MM.1S (cell line): ENCODE measurements around the gene IMMP2L.

Experiments used
- DNase-seq: peaks from one replicate; pipeline ENCODE4 v3.0.0-alpha.2; 2015
- H2AFZ ChIP-seq: fragments of 300-600 bp; sonication (generic); 2 replicates; pipeline ENCODE4 v1.6.0; 2016; ENCODE audit warnings: antibody characterized with exemption, low read length
- H3F3A ChIP-seq: fragments of 300-600 bp; sonication (generic); 2 replicates; pipeline ENCODE4 v1.6.1; 2016; ENCODE audit warnings: mild to moderate bottlenecking, antibody characterized with exemption, low read length, moderate library complexity, mixed read lengths; ENCODE audit not compliant: insufficient read depth
- H3K27ac ChIP-seq: fragments of 300-600 bp; sonication (generic); 2 replicates; pipeline ENCODE4 v1.5.1; 2016; ENCODE audit warnings: mild to moderate bottlenecking, low read length
- H3K27me3 ChIP-seq: fragments of 300-600 bp; sonication (generic); replicated peaks from 2 replicates; pipeline ENCODE4 v1.6.0; 2016; ENCODE audit warnings: low read length; ENCODE audit not compliant: insufficient read depth
- H3K36me3 ChIP-seq: fragments of 300-600 bp; sonication (generic); replicated peaks from 2 replicates; pipeline ENCODE4 v1.6.1; 2016; ENCODE audit warnings: mild to moderate bottlenecking, low read length, mixed read lengths; ENCODE audit not compliant: insufficient read depth
- H3K4me1 ChIP-seq: fragments of 300-600 bp; sonication (generic); 2 replicates; pipeline ENCODE4 v1.6.1; 2016; ENCODE audit warnings: low read length, mixed read lengths
- H3K4me2 ChIP-seq: fragments of 300-600 bp; sonication (generic); 2 replicates; pipeline ENCODE4 v1.6.0; 2016; ENCODE audit warnings: low read depth, low read length
- H3K4me3 ChIP-seq: fragments of 300-600 bp; sonication (generic); 2 replicates; pipeline ENCODE4 v1.5.1; 2016; ENCODE audit warnings: low read length, mixed read lengths
- H3K79me2 ChIP-seq: fragments of 300-600 bp; sonication (generic); 2 replicates; pipeline ENCODE4 v1.6.1; 2016; ENCODE audit warnings: mixed run types, low read length, mixed read lengths
- H3K9ac ChIP-seq: fragments of 300-600 bp; sonication (generic); 2 replicates; pipeline ENCODE4 v1.6.1; 2016; ENCODE audit warnings: low read length, mixed read lengths
- H3K9me2 ChIP-seq: fragments of 300-600 bp; sonication (generic); replicated peaks from 2 replicates; pipeline ENCODE4 v1.6.1; 2016; ENCODE audit warnings: mild to moderate bottlenecking, low read length, mixed read lengths; ENCODE audit not compliant: insufficient read depth
- H3K9me3 ChIP-seq: fragments of 300-600 bp; sonication (generic); replicated peaks from 2 replicates; pipeline ENCODE4 v1.6.1; 2016; ENCODE audit warnings: mild to moderate bottlenecking, low read length, mixed read lengths; ENCODE audit not compliant: insufficient read depth
- H4K20me1 ChIP-seq: fragments of 300-600 bp; sonication (generic); 2 replicates; pipeline ENCODE4 v1.6.1; 2016; ENCODE audit warnings: mild to moderate bottlenecking, low read length, moderate library complexity, mixed read lengths; ENCODE audit not compliant: insufficient read depth
- EZH2 ChIP-seq: fragments of 300-600 bp; sonication (generic); optimal IDR thresholded peaks from 2 replicates; pipeline ENCODE3; 2017; ENCODE audit warnings: low read depth, mild to moderate bottlenecking, antibody characterized with exemption, low read length, mixed read lengths
- EZH2phosphoT487 ChIP-seq: fragments of 300-600 bp; sonication (generic); IDR thresholded peaks from 2 replicates; pipeline ENCODE4 v1.6.1; 2018; ENCODE audit warnings: antibody characterized with exemption, low read length
- TF ChIP-seq, protein P1 (sequence below): fragments of 300-600 bp; sonication (generic); IDR thresholded peaks from 2 replicates; pipeline ENCODE4 v1.5.1; 2016; ENCODE audit warnings: antibody characterized with exemption, low read length, mixed read lengths

Gene IMMP2L

DNA sequence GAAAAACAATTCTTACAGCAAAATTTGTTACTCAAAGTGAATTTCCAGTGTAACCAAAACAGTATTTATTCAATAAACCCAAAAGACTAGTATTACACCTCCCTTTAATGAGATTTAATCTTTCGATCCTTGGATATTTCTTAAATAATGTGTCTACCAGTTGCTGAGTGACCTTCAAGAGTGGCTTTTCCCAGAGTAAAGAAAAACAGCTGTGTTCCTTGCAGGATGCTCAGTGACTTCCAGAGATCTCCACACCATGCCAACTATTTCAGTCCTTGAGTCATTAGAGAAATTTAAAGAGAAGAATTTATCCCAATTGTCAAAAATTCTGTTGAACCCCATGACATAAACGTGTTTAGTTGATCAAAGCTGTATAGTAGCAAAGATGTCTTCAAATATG is 44.0 kb downstream of the IMMP2L start:
- H3K9me2 ChIP-seq: no peaks in the 10 kb centered on the region
- no peak overlapping the region for H3K4me3 ChIP-seq
- H3K36me3 ChIP-seq: no peaks in the 10 kb centered on the region
- no peak overlapping the region for H3K9ac ChIP-seq
- no peak overlapping the region for H3K27ac ChIP-seq
- H3K4me1 ChIP-seq: no peaks in the 10 kb centered on the region
- no peak overlapping the region for H3K4me2 ChIP-seq
- no peaks in the 10 kb centered on the region for H4K20me1 ChIP-seq
- H3K79me2 ChIP-seq: no peaks in the 10 kb centered on the region
- DNase-seq: no peak
- no peaks in the 10 kb centered on the region for H3K27me3 ChIP-seq
- no peaks in the 10 kb centered on the region for H3K9me3 ChIP-seq
- no peaks in the 10 kb centered on the region for H3F3A ChIP-seq
- H2AFZ ChIP-seq: no peak overlapping the region
- TF ChIP-seq, protein P1, sequence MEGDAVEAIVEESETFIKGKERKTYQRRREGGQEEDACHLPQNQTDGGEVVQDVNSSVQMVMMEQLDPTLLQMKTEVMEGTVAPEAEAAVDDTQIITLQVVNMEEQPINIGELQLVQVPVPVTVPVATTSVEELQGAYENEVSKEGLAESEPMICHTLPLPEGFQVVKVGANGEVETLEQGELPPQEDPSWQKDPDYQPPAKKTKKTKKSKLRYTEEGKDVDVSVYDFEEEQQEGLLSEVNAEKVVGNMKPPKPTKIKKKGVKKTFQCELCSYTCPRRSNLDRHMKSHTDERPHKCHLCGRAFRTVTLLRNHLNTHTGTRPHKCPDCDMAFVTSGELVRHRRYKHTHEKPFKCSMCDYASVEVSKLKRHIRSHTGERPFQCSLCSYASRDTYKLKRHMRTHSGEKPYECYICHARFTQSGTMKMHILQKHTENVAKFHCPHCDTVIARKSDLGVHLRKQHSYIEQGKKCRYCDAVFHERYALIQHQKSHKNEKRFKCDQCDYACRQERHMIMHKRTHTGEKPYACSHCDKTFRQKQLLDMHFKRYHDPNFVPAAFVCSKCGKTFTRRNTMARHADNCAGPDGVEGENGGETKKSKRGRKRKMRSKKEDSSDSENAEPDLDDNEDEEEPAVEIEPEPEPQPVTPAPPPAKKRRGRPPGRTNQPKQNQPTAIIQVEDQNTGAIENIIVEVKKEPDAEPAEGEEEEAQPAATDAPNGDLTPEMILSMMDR: no peak
- TF ChIP-seq EZH2phosphoT487: no peak
- TF ChIP-seq EZH2: no peak

- TF ChIP-seq EZH2phosphoT487 (no peak), EZH2 (no peak)
- TF ChIP-seq, protein P1: no peak
- H3K27me3 ChIP-seq: no peaks in the 10 kb centered on the region
- DNase-seq: no peak
These were observed 44.7 kb downstream of the IMMP2L start for GRCh38 chr7:111517549-111517951.

GRCh38 chr7:111516612-111517011 is 45.7 kb downstream of the IMMP2L start:
- Histone ChIP-seq H3K4me2 (no peak overlapping the region), H3K36me3 (no peaks in the 10 kb centered on the region), H2AFZ (no peak overlapping the region), H4K20me1 (no peaks in the 10 kb centered on the region), H3K4me1 (no peaks in the 10 kb centered on the region), H3K9me3 (no peaks in the 10 kb centered on the region), H3K79me2 (no peaks in the 10 kb centered on the region), H3K9ac (no peak overlapping the region), H3K27me3 (no peaks in the 10 kb centered on the region), H3K9me2 (no peaks in the 10 kb centered on the region), H3F3A (no peaks in the 10 kb centered on the region), H3K27ac (no peak overlapping the region), H3K4me3 (no peak overlapping the region)
- TF ChIP-seq EZH2: no peak
- no peak for TF ChIP-seq EZH2phosphoT487
- TF ChIP-seq, protein P1: no peak
- DNase-seq: no peak

More at GRCh38 chr7:111517549-111517951, 44.7 kb downstream of the IMMP2L start:
- H3F3A ChIP-seq: no peaks in the 10 kb centered on the region
- no peak overlapping the region for H3K4me3 ChIP-seq
- no peak overlapping the region for H2AFZ ChIP-seq
- H3K9ac ChIP-seq: no peak overlapping the region
- no peaks in the 10 kb centered on the region for H3K9me3 ChIP-seq
- H3K79me2 ChIP-seq: no peaks in the 10 kb centered on the region
- H3K9me2 ChIP-seq: no peaks in the 10 kb centered on the region
- H3K4me1 ChIP-seq: no peaks in the 10 kb centered on the region
- H3K27ac ChIP-seq: no peak overlapping the region
- H4K20me1 ChIP-seq: no peaks in the 10 kb centered on the region
- H3K36me3 ChIP-seq: no peaks in the 10 kb centered on the region
- H3K4me2 ChIP-seq: no peak overlapping the region
